Measurements from ENCODE around the gene IDI1.

The IDI1 gene

GRCh38 chr10:1048732-1049424 lies at the start of gene IDI1:
Gene IDI1, minus strand, starts transcription at chr10:1049119. Its CDS starts 116 bp downstream, at chr10:1049003.
- peak within 1 kb of the TSS; percentile 95 for H3K4me3 ChIP-seq (replicated peaks; ENCODE audit: low read depth, low read length)

GRCh38 chr10:1097436-1097835 lies 48.5 kb upstream of the IDI1 start:
- no peak overlapping the region for H3K4me3 ChIP-seq (replicated peaks; ENCODE audit: low read depth, low read length)
- no peak for TF ChIP-seq CTCF (IDR thresholded peaks at IDR 0.05; ENCODE audit: low read length, missing control alignments)

More at GRCh38 chr10:1048732-1049424, at the start of gene IDI1:
- no peak for TF ChIP-seq CTCF (IDR thresholded peaks at IDR 0.05; ENCODE audit: low read length, missing control alignments)
- peak; percentile 99 for DNase-seq (ENCODE audit: low read depth)

GRCh38 chr10:1096287-1096889 lies 47.5 kb upstream of the IDI1 start:
- DNase-seq (ENCODE audit: low read depth): no peak
- no peak overlapping the region for H3K4me3 ChIP-seq (replicated peaks; ENCODE audit: low read depth, low read length)
- TF ChIP-seq CTCF (IDR thresholded peaks at IDR 0.05; ENCODE audit: low read length, missing control alignments): no peak

More at GRCh38 chr10:1097436-1097835, 48.5 kb upstream of the IDI1 start:
- DNase-seq (ENCODE audit: low read depth): no peak

GRCh38 chr10:1095498-1095897 lies 46.6 kb upstream of the IDI1 start:
- TF ChIP-seq CTCF (IDR thresholded peaks at IDR 0.05; ENCODE audit: low read length, missing control alignments): no peak

GRCh38 chr10:1094112-1095057 lies 45.5 kb upstream of the IDI1 start:
- no peak for TF ChIP-seq CTCF (IDR thresholded peaks at IDR 0.05; ENCODE audit: low read length, missing control alignments)
- H3K4me3 ChIP-seq (replicated peaks; ENCODE audit: low read depth, low read length): no peak overlapping the region
- DNase-seq (ENCODE audit: low read depth): no peak

More at GRCh38 chr10:1095498-1095897, 46.6 kb upstream of the IDI1 start:
- no peak for DNase-seq (ENCODE audit: low read depth)
- H3K4me3 ChIP-seq (replicated peaks; ENCODE audit: low read depth, low read length): no peak overlapping the region

GRCh38 chr10:1093696-1094095 lies 44.8 kb upstream of the IDI1 start:
- no peak for TF ChIP-seq CTCF (IDR thresholded peaks at IDR 0.05; ENCODE audit: low read length, missing control alignments)
- H3K4me3 ChIP-seq (replicated peaks; ENCODE audit: low read depth, low read length): no peak overlapping the region
- DNase-seq (ENCODE audit: low read depth): no peak

Measured in fibroblast of pulmonary artery (primary cell).